HG03135 (cell line): ENCODE results near the gene RBFOX1.
"Not testable (repeated sequence)": the region's sequence is repeated elsewhere in the genome, so short reads cannot be mapped to it uniquely, and the experiment has no call there.

Source experiments
- ATAC-seq: cut with Tn5 transposase; IDR thresholded peaks from one replicate; pipeline ENCODE4 v1.9.1; 2021; ENCODE audit warnings: mild to moderate bottlenecking, moderate library complexity; ENCODE audit not compliant: unreplicated experiment

Gene RBFOX1

DNA sequence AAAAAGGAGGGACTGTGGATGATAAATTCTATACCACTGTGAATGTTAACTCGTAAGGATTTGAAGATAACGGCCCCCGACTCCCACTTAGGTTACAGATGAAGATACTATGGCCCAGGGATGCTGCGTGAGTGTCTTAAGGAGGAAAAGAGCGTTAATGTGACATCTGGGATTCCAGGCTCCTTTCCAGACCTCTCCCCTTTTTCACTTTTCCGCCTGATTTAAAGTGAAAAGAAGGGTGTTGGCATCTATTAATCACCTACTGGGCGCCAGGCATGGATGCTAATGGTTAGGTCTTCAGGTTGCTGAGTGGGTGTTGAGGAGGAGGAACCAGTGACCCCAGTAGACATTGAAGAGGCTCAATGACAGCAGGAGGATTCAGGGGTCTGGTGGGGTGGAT lies 117.8 kb downstream of the RBFOX1 start:
- ATAC-seq, result no peak

DNA sequence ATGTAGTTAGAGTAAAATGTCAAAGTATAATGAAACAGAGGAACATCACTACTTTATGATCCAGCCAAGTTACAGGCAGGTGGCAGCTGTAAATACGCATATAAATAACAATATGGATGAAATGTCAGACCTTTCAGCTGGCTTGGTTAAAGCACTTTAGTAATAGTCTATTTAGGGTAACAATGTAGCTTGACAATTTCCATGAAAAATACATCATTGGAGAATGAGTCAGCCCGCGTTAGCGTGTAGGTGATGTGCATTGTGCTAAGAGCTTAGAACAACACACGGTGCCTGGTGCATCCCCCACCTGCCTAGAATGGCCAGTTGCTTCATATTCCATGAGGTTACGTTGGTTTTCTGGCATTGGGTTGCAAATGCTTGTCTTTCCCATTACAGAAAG lies 119.4 kb downstream of the RBFOX1 start:
- no peak for ATAC-seq

- no peak for ATAC-seq
Observed at GRCh38 chr16:7456211-7456610, 123.6 kb downstream of the RBFOX1 start.

GRCh38 chr16:7458144-7458543 lies 125.5 kb downstream of the RBFOX1 start:
- no peak for ATAC-seq

- ATAC-seq, result no peak
Observed at GRCh38 chr16:7470344-7470743, 137.7 kb downstream of the RBFOX1 start.

DNA sequence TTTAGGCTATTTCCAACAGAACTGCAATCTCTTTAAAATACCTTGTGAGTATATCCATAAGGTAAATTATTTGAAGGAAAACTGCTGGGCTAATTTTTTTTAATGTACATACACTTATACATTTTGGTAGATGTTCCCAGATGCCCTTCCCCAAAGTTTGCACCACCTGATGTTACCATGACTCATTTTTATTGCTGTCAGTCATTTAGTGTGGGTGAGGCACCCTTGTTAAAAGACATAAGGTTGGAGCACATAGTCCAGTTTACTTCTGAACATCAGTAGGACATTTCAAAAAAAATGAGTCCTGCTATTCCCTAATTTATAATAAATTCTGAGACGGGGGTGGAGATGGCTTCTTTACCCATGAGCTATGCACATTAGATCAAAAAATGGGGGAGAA lies 138.6 kb downstream of the RBFOX1 start:
- no peak for ATAC-seq

DNA sequence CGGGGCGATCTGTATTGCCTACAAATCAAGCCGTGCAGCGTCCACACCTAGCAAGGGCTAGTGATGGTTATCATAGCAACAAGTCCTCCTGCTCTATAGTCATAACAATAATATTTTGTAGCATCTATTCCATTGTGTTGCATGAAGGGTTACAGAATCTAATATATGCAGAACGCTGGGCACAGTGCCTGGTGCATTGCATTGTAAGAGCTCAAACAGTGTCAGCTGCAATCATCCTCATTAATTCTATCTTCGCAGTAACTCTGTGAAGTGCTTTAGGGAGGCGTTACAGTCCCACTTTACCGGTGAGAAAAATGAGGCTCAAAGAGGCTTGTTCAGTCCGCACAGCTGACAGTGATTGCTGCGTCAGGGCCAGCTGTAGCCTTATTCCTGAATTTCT lies 149.4 kb downstream of the RBFOX1 start:
- ATAC-seq, result no peak

DNA sequence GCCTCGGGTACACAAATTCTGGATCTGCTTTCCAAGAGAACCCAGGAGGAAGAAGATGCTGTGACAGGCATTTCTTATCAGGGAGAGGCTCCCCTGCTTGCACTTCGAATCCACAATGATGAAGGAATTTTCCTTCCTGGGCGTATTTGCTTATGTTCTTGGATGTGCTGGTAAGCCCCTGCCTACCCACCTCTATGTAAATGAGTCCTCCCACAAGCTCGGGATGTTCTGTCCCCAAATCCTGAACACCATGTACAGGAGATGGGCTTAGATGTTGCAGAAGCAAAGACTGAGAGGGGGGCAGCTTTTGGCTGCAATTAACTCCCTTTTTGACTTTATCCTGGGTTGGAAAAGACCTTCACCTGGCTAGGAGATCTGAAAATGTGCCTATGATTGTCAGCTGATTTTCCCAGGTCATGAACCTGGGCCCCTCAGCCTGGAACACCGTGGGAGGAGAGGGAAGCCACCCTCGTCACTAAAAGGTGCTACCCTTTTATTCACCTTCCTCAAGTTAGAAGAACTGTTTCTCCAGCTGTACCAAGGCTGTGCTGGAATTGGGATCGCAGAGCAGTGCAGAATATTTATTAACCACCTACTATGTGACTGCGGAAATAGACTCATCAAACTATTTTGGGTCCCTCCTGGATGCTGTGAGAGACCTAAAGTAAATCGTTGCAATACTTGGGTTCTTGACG lies 150.1 kb downstream of the RBFOX1 start:
- ATAC-seq, result no peak

DNA sequence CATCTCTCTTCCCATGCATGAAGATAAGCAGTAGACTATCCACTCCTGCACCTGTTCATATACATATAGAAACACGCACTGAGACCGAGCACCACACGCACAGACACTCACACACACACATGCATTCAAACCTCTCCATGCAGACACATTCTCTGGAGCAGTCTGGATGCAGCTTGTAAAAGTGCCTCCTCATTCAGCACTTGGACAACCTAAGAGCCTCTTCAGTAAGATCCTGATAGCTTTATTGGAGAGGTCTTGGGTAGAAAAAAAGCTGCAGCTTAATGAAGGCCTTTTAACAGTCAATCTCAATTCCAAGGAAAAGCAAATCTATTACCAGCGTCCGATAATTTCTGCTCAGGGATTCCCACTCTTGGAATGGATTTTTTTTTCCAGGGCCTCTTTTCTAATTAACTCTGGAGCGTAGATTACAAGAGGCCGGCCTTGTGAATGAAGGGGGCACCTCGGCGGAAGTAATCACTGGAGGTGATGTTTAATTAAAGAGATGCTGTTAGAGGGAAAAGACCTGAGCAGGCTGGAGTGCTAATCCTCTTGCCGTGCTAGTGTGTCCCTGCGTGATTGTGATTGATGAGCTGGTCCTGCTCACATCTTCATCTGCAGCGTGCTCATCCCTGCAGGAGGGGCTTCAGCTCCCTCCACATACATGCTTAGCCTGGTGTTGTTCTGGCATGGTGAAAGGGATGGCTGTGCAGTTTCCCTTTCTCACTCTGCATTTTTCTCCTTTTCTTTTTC lies 155.1 kb downstream of the RBFOX1 start:
- no peak for ATAC-seq

DNA sequence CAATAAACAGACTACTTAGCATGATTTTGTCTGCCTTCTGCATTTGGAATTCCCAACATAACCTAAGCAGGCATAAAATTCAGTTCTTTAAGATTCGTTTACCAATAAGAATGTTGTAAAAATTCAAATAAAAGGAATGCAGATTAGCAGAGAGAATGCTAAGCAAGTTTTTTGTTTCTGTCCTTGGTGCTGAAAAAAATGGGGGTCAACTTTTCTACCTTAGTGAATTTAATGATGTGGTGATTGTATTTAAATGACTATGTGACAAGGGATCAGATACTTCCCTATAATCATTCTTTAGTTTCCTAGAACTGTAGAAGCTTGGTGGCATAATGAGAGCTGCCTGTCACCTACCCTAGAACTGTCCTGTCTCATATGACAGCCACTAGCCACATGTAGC lies 159.5 kb downstream of the RBFOX1 start:
- no peak for ATAC-seq

DNA sequence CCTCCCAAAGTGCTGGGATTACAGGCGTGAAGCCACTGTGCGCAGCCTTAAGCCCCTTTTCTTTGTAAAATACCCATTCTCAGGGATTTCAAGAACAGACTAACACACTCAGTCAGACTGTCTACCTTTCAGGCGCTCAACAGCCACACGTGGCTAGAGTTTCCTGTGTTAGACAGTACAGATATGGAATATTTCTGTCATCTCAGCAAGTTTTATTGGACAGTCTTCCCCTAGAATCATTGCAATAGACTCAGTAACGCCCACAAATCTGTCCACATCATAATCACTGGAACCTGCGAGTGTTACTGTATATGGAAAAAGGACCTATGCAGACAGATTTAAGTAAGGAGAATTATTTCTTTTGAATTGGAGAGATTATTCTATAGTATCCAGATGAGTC lies 160.5 kb downstream of the RBFOX1 start:
- ATAC-seq, result no peak

DNA sequence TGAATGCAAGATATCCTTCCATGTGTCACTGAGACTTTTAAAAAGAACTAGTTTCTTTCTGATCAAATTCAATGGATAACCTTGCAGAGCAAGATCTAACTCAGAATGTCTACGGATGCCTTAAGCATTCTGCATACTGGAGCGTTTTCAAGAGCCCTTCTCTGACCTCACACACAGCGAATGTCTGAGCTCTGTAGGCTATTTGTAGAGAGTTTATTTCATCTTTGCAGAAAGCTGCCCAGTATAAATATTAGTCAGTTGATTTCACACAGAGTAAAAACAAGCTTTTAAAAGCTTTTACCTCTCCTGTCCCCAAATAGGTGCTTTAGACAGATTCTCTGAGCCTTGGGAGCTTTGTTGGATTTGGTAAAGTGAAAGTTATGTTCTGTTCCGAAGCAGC lies 165.0 kb downstream of the RBFOX1 start:
- no peak for ATAC-seq

- ATAC-seq, result no peak
Observed at GRCh38 chr16:7501868-7502267, 169.2 kb downstream of the RBFOX1 start.

DNA sequence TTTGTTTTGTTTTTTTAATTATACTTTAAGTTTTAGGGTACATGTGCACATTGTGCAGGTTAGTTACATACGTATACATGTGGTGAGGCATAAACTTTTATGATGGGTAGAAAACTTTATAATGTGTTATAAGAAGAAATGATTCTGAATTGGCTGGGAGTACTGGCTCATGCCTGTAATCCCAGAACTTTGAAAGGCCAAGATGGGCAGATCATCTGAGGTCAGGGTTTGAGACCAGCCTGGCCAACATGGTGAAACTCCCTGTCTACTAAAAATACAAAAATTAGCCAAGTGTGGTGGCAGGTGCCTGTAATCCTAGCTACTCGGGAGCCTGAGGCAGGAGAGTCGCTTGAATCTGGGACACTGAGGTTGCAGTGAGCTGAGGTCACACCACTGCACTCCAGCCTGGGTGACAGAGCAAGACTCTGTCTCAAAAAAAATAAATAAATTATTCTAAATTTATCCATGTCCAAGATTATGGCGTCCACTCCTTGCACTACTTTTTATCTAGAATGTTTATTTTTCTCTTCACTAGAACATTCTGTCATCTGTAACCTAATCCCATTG lies 170.0 kb downstream of the RBFOX1 start:
- not testable (repeated sequence) for ATAC-seq

DNA sequence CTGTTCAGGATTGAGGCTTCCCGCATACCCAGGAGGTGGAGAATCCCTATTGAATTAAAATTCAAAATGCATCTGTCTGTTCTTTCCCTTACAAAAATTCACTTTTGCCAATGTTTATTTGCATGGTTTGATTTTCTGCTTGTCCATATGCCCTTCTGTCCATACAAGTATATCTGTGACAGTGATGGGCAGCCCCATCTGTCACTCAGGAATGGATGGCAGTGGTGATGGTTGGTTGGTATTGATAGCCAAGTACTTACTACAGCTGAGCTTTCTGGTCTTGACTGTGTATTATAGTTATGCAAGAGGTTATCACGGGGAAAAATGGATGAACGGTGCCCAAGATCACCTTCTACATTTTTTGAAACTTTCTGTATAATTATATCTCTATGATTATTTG lies 171.0 kb downstream of the RBFOX1 start:
- no peak for ATAC-seq

DNA sequence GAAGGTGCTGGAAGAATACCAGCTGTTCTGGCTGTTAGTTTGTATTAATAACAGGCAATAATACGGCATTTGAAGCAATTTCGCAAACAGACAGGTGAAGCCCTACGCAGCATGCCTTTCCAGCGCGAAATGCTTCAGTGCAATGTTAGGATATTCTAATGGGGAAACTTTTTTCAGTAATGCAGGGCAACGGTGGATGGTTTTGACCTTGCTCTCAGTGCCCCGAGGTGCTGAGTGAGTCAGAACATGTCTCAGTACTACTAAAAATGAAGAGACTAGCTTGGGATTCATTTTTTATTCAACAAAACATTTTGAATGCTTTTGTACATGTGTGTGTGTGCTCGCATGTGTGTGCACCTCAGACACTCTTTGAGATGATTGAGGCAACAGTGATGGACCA lies 172.2 kb downstream of the RBFOX1 start:
- no peak for ATAC-seq

- no peak for ATAC-seq
Observed at GRCh38 chr16:7505495-7505894, 172.8 kb downstream of the RBFOX1 start.

- no peak for ATAC-seq
Observed at GRCh38 chr16:7506363-7506762, 173.7 kb downstream of the RBFOX1 start.

GRCh38 chr16:7508656-7509055 lies 176.0 kb downstream of the RBFOX1 start:
- no peak for ATAC-seq

GRCh38 chr16:7509963-7510601 lies 177.4 kb downstream of the RBFOX1 start:
- ATAC-seq, result no peak

DNA sequence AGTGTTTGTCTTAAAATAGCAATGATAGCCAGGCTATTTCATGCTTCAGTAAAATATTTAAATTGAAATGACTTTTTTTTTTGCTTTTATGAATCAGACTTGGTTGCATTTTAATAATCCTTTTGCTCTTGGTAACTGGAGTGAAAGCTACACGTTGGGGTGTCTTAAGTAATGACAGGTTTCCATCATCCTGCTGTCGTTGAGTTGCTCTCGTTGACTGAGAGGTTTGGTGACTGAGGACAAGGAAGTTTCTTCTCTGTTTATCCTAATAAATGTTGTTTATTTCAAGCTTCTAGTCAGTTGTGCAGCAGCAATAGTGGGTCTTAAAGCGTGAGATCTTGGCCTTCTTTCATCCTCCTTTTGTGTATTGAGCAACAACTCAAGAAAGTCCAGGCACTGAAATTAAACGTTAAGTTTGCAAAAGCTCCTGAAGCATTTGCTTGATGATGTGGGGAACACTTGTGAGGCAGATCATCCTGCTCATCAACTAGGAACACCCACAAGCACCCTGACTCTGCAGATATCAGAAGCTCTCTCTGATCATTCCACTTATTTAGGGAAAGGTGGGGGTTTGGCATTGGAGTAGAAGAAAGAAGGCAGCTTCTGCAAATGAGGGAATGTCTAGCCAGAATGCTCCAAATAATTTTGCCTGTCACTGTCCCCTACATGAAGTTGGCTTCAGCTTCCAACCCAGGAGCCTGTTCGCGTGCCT lies 179.1 kb downstream of the RBFOX1 start:
- no peak for ATAC-seq
